NCI-H446 treated with DMSO at 0.1 percent for 48 hours (cell line): ENCODE results near the gene XPNPEP2.
"Not testable (repeated sequence)": the region's sequence is repeated elsewhere in the genome, so short reads cannot be mapped to it uniquely, and the experiment has no call there.

Experiments used
- DNase-seq: peaks from one replicate; lab custom pipeline; 2025; lab: John Stamatoyannopoulos, UW

XPNPEP2 gene

GRCh38 chrX:129719931-129720530, 18.7 kb upstream of the XPNPEP2 start:
- DNase-seq, result no peak

DNA sequence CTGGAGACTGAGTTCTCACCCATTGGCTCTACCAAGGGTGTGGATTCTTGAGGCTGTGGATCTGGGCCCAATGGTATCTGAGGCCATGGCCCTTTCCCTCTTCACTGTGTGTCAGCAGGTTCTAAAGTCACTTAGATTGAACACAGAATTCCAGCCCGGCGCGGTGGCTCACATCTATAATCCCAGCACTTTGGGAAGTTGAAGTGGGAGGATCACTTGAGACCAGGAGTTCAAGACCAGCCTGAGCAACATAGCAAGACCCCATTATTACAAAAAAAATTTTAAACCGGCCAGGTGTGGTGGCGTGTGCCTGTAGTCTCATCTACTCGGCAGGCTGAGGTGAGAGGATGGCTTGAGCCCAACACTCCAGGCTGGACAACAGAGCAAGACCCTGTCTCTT, 18.0 kb upstream of the XPNPEP2 start:
- no peak for DNase-seq

GRCh38 chrX:129721414-129721813, 17.4 kb upstream of the XPNPEP2 start:
- no peak for DNase-seq

DNA sequence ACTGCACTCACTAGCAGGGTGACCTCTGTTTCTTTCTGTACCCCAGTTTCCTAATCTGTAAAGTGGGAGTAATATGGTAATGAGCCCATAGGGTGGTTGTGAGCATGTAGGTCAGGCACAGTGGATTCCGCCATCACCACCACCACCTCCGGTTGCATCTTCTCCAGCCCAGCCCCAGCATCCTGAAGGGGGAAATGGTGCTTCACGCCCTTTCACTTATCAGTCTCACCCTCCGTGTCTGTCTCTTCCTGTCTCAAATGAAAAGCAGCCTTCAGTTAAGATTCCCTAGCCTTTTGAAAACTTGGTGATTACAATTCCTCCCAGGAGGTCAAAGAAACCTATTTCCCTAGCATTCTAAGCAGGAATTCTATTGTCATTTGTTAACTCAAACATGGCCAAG, 16.9 kb upstream of the XPNPEP2 start:
- no peak for DNase-seq

DNA sequence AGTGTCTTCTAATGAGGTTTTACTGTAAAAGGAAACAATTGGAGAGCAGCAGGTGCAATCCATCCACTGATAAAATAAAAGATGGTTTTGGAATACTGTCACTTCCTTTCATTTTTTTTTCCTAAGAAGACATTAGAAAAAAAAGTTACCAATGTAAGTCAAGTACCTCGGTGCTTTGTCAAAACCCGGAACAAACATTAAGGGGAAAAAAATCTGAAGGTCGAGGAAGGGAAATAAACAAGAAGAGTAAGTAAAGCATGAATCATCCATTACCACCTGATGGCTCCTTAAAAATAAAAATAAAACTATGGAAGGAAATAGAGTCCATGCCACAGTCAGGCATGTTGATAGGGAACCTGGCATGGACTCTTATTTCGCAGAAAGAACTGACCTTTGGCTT, 15.3 kb upstream of the XPNPEP2 start:
- DNase-seq, result no peak

DNA sequence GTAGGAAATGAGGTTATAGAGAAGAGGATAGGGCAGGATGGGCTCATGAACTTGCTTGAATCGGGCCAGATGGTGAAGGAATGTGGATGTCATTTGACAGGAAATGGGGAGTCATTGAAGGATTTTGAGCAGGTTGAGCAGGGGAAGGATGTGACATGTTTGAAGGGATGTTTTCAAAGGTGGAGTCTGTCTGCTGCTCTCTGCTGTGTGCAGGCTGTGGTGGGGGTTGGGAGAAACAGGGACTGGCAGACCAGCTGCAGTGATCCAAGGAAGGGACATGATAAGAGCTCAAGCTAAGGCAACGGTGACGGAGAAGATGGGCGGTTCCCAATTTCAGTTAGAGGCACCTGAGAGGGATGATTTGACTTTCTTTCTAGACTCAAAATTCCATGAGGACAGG, 14.0 kb upstream of the XPNPEP2 start:
- DNase-seq, result no peak

- DNase-seq, result no peak
Measured at GRCh38 chrX:129726307-129727111, 12.3 kb upstream of the XPNPEP2 start.

GRCh38 chrX:129728061-129728460, 10.7 kb upstream of the XPNPEP2 start:
- DNase-seq, result no peak

- DNase-seq, result no peak
Measured at GRCh38 chrX:129731228-129731627, 7.6 kb upstream of the XPNPEP2 start.

GRCh38 chrX:129732857-129733256, 5.9 kb upstream of the XPNPEP2 start:
- DNase-seq, result no peak

DNA sequence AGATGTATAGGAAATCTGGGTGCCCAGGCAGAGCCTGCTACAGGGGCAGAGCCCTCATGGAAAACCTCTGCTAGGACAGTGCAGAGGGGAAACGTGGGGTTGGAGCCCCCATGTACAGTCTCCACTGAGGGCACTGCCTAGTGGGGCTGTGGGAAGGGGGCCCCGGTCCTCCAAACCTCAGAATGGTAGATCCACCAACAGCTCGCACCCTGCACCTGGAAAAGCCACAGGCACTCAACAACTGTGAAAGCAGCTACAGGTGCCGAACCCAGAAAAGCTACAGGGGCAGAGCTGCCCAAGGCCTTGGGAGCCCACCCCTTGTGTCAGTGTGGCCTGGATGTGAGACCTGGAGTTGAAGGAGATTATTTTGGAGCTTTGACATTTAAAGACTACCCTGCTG, 5.4 kb upstream of the XPNPEP2 start:
- DNase-seq, result no peak

GRCh38 chrX:129736491-129736890, 2.3 kb upstream of the XPNPEP2 start:
- DNase-seq, result no peak

DNA sequence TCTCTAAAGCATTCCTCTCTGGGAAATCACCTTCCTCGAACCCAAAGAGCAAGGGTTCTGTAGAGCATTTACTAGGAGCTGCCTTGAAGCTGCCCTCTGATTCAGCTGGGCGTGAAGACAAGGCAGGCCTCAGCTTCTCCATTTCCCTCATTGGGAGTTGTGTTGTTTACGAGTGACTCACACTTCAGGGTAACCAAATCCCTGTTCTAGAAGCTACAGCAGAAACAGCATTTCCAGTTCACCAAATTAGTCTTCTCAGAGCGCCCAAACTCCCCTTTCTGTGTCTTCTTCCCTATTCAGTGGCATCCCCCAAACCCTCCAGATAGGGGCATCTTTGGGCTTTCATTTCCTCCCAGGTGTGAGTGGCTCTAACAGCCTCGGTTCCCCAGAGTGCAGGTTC, 863 bp upstream of the XPNPEP2 start:
- DNase-seq, result no peak

- no peak for DNase-seq
Measured at GRCh38 chrX:129739578-129739977, 799 bp downstream of the XPNPEP2 start.

- DNase-seq, result no peak
Measured at GRCh38 chrX:129741880-129742758, 3.3 kb downstream of the XPNPEP2 start.

DNA sequence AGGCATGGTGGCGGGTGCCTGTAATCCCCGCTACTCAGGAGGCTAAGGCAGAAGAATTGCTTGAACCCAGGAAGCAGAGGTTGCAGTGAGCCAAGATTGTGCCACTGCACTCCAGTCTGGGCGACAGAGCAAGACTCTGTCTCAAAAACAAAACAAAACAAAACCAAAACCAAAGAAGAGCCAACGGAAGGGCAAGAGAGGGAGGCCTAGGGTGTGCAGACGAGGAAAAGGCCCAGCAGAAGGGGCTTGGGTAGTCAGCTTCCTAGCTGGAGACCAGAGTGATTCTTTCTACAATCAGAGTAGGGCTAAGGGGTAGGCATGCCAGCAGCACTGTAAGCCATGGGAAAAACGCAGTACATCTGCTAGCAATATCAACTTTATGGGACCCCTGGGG, 4.0 kb downstream of the XPNPEP2 start:
- not testable (repeated sequence) for DNase-seq

GRCh38 chrX:129743821-129744220, 5.0 kb downstream of the XPNPEP2 start:
- no peak for DNase-seq

DNA sequence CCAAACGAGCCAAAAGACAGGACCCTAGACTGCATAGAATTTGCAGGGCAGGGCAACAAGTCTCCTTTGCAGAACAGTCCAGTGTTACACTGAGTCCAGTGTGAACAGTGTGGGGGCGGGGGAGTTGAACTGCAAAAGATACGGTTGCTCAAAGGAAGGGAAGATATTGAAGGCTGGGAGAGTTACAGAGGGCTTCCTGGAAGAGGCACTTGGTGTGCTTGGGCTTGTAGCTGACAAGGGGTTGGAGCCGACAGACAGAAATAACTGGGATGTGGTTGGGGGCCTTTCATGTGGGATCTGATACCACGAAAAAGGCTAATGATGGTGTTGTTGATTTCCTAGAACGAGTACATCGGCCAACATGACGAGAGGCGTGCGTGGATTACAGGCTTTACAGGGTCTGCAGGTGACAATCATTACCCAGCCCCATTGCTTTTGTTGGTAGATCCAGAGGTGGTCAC, 6.1 kb downstream of the XPNPEP2 start:
- DNase-seq, result no peak

DNA sequence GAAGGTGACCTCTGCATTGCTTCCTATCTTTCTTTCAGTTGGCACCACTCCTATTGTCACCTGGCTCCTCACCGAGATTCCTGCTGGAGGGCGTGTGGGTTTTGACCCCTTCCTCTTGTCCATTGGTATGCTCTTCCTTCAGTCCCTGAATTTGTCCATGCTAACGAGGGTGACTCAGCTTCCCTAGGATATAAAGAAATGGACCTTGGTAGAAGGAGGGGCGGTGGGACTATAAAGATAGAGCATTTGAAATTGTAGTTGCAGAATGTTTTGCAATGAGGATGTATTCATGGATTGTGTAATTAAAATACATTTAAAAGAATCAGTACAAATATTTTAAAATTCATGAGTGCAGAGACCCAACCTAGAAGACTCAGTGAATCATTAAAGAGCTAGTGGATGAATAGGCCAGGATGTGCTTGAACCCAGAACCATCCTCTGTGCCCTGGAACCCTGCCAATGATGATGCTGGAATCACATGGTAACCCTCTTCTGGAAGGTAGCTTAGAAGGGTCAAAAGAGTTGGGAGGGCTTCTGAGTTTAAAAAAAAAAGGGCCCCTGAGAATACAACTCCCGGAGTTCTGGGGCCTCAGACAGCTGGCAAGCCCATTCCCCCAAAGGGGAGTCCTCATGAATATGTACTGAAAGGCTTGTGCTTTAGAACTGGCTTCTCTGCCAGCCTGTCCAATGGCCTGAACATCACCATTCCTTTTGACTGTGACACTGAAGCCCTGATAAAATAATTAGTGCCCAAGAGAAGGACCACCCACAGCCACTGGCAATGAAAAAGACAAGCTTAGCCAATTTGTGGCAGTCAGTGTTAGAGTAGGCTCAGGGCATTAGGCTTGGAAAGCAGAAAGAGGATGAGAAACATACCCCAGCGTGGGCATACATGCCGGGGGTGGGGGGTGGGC, 8.0 kb downstream of the XPNPEP2 start:
- DNase-seq, result no peak

DNA sequence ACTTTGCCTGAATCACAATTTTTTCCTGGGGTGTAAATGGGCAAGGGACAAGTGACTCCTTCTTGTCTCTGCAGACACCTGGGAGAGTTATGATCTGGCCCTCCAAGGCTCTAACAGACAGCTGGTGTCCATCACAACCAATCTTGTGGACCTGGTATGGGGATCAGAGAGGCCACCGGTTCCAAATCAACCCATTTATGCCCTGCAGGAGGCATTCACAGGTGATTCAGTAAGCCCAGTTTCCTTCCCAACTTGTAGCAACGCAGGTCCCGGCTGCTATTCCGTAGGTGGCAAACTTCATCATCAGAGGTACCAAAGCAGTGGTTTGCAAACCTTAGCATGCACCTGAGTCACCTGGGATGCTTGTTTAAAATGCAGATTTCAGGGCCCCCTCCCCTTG, 8.8 kb downstream of the XPNPEP2 start:
- DNase-seq, result no peak

DNA sequence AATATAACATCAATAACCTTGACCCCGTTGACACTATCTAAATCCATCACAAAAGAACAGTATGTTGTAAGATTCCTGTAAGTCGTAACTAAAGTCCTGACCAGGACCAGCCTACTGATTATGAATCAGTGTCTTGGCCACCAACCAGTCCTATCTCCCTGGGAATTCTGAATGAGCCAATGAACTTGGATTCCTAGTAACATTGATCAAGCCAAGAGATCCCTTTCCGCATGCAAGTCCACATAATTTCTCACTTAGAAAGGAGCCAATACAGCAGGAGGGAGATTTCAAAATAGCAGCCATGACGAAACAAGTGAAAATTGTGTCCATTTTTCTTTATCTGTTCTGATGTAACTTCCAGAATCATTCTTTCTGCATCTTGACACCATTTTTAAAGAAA, 9.5 kb downstream of the XPNPEP2 start:
- DNase-seq, result no peak

DNA sequence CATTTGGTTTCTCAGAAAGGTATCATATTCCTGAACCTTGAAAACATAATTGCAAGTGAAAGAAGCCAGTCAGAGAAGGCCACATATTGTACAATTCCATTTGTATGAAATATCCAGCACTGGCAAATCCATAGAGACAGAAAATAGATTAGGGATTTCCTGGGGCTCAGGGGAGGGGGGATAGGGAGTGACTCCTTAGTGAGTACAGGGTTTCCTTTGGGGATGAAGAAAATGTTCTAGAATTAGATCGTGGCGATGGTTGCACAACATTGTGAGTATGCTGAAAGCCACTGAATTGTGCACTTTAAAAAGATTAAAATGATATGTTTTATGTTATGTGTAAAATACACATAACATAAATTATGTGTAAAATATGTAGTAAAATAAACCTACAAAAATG, 10.3 kb downstream of the XPNPEP2 start:
- DNase-seq, result no peak
